Activated naive CD4-positive, alpha-beta T cell treated with anti-CD3 and anti-CD28 coated beads, Interleukin-2, amount 10 ng/mL, durations not matched to agents 7 days and 5 days (primary cell): ENCODE results near the gene MINK1.
"Not testable (repeated sequence)": the region's sequence is repeated elsewhere in the genome, so short reads cannot be mapped to it uniquely, and the experiment has no call there.

Experiments used
- CTCF ChIA-PET: fragments of 350-600 bp; sonication (Branson Sonifier 250); formaldehyde crosslinking; loops from one replicate; lab custom pipeline; 2021; ENCODE audit warnings: antibody characterized with exemption; lab: Charles Lee
- DNase-seq: peaks from one replicate; pipeline ENCODE4 v3.0.0-alpha.2; 2020
- H3K27ac Mint-ChIP-seq: one replicate; pipeline ENCODE4 v1.8.0; 2021; ENCODE audit warnings: mild to moderate bottlenecking, moderate library complexity, mixed read lengths
- H3K27me3 Mint-ChIP-seq: one replicate; pipeline ENCODE4 v1.8.0; 2021; ENCODE audit warnings: mild to moderate bottlenecking, mixed read lengths
- H3K36me3 Mint-ChIP-seq: one replicate; pipeline ENCODE4 v1.8.0; 2021; ENCODE audit warnings: mixed read lengths
- H3K4me1 Mint-ChIP-seq: one replicate; pipeline ENCODE4 v1.8.0; 2021; ENCODE audit warnings: mixed read lengths
- H3K4me3 Mint-ChIP-seq: one replicate; pipeline ENCODE4 v1.8.0; 2021; ENCODE audit warnings: mild to moderate bottlenecking, moderate library complexity, mixed read lengths
- H3K9me3 Mint-ChIP-seq: one replicate; pipeline ENCODE4 v1.8.0; 2021; ENCODE audit warnings: mixed read lengths

MINK1 gene

GRCh38 chr17:4845118-4845517, 12.0 kb downstream of the MINK1 start:
- peaks cover 6% of the 10 kb centered on the region for H3K36me3 Mint-ChIP-seq
- CTCF ChIA-PET = no interaction called here
- H3K4me1 Mint-ChIP-seq = peaks cover 20% of the 10 kb centered on the region
- DNase-seq = no peak
- H3K27me3 Mint-ChIP-seq = no peaks in the 10 kb centered on the region
- no peaks in the 10 kb centered on the region for H3K9me3 Mint-ChIP-seq
- no peak overlapping the region for H3K27ac Mint-ChIP-seq
- H3K4me3 Mint-ChIP-seq = no peak overlapping the region

DNA sequence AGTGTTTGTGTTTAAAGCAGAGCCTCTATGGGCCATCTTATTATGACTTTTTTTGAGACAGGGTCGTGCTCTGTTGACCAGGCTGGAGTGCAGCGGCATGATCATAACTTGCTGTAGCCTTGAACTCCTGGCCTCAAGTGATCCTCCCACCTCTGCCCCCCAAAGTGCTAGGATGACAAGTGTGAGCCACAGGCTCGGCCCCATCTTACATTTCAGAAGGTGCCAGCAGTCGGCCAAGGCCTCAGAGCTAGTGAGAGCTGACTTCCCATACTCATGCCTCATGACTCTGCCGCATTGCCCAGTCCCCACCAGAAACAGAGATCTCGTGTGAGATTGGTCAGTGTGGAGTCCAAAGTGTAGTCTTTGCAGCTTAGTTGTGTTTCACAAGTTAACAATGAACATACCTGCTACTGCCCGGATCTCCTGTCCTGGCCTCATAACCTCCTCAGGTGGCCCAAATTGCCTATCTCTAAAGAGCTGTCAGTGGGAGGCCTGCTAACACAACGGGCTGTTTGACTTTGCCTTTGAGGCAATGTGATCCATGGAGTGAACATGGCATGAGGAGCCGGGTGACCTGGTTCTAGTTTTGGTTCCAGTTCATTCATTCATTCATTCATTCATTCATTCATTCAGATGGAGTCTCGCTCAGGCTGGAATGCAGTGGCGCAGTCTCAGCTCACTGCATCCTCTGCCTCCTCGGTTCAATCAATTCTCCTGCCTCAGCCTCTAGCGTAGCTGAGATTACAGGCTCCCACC, 13.7 kb downstream of the MINK1 start:
- CTCF ChIA-PET = no interaction called here
- peaks cover 14% of the 10 kb centered on the region for H3K36me3 Mint-ChIP-seq
- H3K9me3 Mint-ChIP-seq = no peaks in the 10 kb centered on the region
- no peak overlapping the region for H3K4me3 Mint-ChIP-seq
- H3K4me1 Mint-ChIP-seq = peaks cover 12% of the 10 kb centered on the region
- no peak overlapping the region for H3K27ac Mint-ChIP-seq
- DNase-seq = no peak
- no peaks in the 10 kb centered on the region for H3K27me3 Mint-ChIP-seq

DNA sequence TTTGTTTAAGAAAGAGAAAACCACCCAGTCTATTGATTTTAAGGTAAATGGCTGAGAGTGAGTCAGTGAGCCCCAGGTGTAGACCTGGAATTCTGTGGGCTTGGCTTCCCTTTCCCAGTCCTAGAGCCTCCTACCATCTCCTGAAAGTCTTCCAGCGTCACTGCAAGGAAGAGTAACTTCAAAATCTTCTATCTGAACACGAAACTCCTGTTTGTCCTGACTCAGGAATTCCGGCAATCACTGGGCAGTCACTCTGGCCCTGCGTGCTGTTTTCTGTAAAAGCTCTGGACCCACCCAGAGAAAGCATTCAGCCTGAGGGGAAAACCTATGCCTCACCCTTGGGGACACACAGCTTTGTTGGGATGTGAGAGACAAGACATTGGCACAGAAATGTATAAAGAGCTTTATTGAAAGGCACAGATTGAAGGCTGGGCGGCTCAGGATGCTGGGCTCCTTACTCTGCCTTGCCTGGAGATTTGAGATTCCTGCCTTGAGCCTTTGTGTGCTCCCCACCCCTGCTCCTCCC, 15.9 kb downstream of the MINK1 start:
- DNase-seq = no peak
- CTCF ChIA-PET = no interaction called here
- H3K36me3 Mint-ChIP-seq = peaks cover 23% of the 10 kb centered on the region
- H3K9me3 Mint-ChIP-seq = peaks cover 6% of the 10 kb centered on the region
- H3K4me3 Mint-ChIP-seq = no peak overlapping the region
- no peaks in the 10 kb centered on the region for H3K27me3 Mint-ChIP-seq
- no peak overlapping the region for H3K27ac Mint-ChIP-seq
- peaks cover 18% of the 10 kb centered on the region for H3K4me1 Mint-ChIP-seq

DNA sequence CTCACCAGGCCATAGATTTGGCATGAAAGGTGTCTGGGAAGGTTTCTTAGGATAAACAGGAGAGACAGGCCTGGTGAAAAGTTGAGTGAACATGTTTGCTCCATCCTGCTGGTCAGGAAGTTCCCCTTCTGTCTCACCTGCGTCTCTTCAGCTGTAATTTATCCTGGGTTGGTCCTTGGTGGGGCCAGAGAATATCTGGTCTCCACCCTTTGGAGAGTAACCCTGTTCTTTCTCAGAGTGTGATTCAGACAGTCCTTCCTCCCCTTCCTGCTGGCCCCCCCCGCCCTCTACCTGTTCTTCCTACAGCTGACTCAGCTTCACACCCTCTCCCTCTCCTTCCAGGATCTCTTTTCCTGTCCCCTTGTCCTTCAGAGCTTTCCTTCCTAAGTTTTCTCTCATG, 17.1 kb downstream of the MINK1 start:
- peaks cover 26% of the 10 kb centered on the region for H3K36me3 Mint-ChIP-seq
- CTCF ChIA-PET = no interaction called here
- DNase-seq = no peak
- H3K4me3 Mint-ChIP-seq = no peak overlapping the region
- H3K27me3 Mint-ChIP-seq = no peaks in the 10 kb centered on the region
- peaks cover 6% of the 10 kb centered on the region for H3K9me3 Mint-ChIP-seq
- peaks cover 18% of the 10 kb centered on the region for H3K4me1 Mint-ChIP-seq
- H3K27ac Mint-ChIP-seq = no peak overlapping the region

DNA sequence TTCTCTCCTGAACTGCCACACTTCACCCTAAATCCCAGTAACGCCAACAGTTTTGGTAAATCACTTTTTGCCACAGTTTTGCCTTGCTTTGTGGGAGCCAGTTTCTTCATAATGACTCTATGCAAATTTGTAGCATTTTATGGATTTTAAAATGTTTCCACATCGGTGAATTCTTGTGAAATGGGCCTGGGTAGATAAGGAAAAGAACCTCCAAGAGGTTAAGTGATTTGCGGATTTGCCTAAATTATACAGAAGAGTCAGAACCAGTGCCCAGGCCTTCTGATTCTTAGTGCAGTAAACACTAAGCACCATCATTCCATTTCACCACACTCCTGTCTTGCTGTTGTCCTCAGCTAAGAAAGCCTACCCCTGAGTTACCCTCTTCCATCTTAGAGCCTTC, 17.9 kb downstream of the MINK1 start:
- Mint-ChIP-seq H3K4me3 (no peak overlapping the region), H3K27me3 (no peaks in the 10 kb centered on the region), H3K4me1 (peaks cover 18% of the 10 kb centered on the region), H3K9me3 (peaks cover 6% of the 10 kb centered on the region), H3K36me3 (peaks cover 27% of the 10 kb centered on the region), H3K27ac (no peak overlapping the region)
- CTCF ChIA-PET = interaction anchor here (0.5 kb wide), 1 partner anchor 234 kb away, joined by 3 read pairs; no protein-coding TSS in a partner anchor
- no peak for DNase-seq

- H3K36me3 Mint-ChIP-seq = peaks cover 34% of the 10 kb centered on the region
- H3K9me3 Mint-ChIP-seq = peaks cover 6% of the 10 kb centered on the region
- CTCF ChIA-PET = no interaction called here
- H3K4me3 Mint-ChIP-seq = no peak overlapping the region
- no peak for DNase-seq
- H3K27ac Mint-ChIP-seq = peak overlapping the region; percentile 50
- H3K4me1 Mint-ChIP-seq = peaks cover 18% of the 10 kb centered on the region
- H3K27me3 Mint-ChIP-seq = no peaks in the 10 kb centered on the region
Observed at GRCh38 chr17:4852567-4853207, 19.5 kb downstream of the MINK1 start.

DNA sequence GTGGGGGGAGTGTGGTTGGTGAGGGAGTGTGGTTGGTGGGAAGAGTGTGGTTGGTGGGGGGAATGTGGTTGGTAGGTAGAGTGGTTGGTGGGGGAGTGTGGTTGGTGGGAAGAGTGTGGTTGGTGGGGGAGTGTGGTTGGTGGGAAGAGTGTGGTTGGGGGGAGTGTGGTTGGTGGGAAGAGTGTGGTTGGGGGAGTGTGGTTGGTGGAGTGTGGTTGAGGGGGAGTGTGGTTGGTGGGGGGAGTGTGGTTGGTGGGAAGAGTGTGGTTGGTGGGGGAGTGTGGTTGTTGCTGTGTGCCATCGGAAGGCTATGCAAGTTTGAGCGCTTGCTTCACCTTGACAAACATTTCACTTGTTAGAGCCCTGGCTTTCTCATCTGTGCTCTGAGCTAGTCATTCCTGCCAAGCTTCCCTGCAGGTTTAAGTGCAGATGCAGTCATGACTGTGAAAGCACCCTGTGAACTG, 20.1 kb downstream of the MINK1 start:
- CTCF ChIA-PET = no interaction called here
- Mint-ChIP-seq H3K27me3 (no peaks in the 10 kb centered on the region), H3K27ac (no peak overlapping the region), H3K4me3 (no peak overlapping the region), H3K4me1 (peaks cover 18% of the 10 kb centered on the region), H3K9me3 (peaks cover 6% of the 10 kb centered on the region), H3K36me3 (peaks cover 34% of the 10 kb centered on the region)
- DNase-seq = no peak

DNA sequence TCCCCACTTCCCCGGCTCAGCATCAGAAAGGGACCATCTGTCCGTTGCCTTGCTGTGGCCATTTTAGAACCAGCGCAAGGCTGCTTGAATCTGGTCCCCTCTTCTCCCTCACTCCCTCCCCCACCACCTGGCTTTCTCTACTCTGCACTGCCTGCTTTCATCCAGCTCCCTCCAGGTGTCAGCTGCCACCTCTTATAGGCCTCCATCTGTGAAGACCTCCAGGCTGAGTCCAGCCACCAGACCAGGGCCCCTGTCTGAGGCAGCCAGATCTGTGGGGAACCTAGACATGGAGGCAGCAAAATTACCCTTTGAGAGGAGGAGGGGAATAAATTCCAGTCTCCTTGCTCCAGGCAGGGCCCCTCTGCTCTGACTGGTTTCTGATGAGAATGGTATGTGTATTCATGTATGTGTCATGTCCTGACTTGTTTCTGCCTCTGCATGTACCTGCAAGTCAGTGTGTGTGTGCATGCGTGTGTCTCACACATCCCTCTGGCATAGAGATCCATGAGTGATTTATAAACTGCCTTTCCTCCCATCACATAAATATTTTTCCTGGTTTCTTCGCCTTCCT, 21.1 kb downstream of the MINK1 start:
- DNase-seq = no peak
- peaks cover 36% of the 10 kb centered on the region for H3K36me3 Mint-ChIP-seq
- H3K4me1 Mint-ChIP-seq = peaks cover 21% of the 10 kb centered on the region
- H3K4me3 Mint-ChIP-seq = no peak overlapping the region
- CTCF ChIA-PET = no interaction called here
- no peaks in the 10 kb centered on the region for H3K27me3 Mint-ChIP-seq
- peaks cover 6% of the 10 kb centered on the region for H3K9me3 Mint-ChIP-seq
- peak overlapping the region; percentile 57 for H3K27ac Mint-ChIP-seq

DNA sequence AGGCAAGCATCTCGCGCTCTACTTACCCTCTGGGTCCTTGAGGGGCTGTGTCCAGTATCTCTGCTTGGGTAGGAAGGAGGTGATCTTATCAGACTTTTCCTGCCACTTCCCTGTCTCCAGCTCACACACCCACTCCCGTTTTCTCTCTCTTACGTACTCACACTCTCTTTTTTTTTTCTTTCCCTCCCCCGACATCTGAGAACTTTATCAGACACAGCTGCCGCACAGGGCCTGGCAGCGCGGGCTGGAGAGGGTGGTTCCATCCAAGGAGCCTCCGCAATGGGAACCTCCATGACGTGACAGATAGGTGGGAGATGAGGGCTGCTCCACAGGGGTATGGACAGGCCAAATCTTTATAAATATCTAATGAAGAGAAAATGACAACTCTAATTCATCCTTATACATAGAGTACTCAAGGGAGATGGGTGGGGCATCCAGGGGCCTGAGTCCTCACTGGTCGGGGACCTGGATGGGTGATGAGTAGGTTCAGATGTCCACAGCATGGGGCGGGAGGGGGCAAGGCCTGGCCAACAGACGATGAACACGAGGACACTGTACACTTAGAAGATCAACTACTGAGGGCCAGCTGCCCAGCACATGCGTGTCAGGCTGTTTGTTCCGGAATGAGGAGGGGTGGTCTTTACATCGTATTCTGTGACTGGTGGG, 23.3 kb downstream of the MINK1 start:
- no peaks in the 10 kb centered on the region for H3K27me3 Mint-ChIP-seq
- H3K36me3 Mint-ChIP-seq = peaks cover 34% of the 10 kb centered on the region
- no peak overlapping the region for H3K27ac Mint-ChIP-seq
- no peak overlapping the region for H3K4me3 Mint-ChIP-seq
- CTCF ChIA-PET = no interaction called here
- peaks cover 9% of the 10 kb centered on the region for H3K4me1 Mint-ChIP-seq
- no peak for DNase-seq
- H3K9me3 Mint-ChIP-seq = peaks cover 6% of the 10 kb centered on the region

DNA sequence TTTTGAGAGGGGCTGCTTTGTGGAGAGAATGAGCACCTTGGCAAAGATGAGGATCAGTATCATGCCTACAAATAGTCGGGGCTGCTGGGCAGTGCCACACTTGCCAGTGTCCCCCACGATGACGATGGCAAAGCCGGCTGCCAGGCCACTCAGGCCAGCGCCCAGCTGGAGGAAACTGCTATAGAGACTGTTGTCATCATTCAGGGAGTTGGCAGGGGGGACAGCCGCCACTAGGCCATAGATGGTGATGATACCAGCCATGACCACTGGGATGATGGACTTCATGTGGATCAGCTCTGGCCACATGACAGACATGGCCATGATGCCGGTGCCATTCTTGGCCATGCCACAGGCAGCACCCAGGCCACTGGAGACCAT, 23.8 kb downstream of the MINK1 start:
- Mint-ChIP-seq H3K27ac (peak overlapping the region; percentile 34), H3K36me3 (peaks cover 32% of the 10 kb centered on the region), H3K4me1 (peaks cover 9% of the 10 kb centered on the region), H3K9me3 (peaks cover 6% of the 10 kb centered on the region), H3K27me3 (no peaks in the 10 kb centered on the region), H3K4me3 (no peak overlapping the region)
- CTCF ChIA-PET = no interaction called here
- no peak for DNase-seq

DNA sequence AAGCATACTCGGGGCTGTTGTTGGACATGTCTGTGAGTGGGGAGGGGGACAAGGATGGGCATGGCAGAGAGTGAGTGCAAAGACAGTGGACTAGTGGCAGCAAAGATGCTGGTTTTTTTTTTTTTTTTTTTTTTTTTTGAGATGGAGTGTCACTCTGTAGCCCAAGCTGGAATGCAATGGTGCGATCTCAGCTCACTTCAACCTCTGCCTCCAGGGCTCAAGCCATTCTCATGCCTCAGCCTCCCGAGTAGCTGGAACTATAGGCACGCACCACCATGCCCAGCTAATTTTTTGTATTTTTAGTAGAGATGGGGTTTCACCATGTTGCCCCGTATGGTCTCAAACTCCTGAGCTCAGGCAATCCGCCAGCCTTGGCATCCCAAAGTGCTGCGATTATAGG, 24.2 kb downstream of the MINK1 start:
- peak overlapping the region; percentile 34 for H3K27ac Mint-ChIP-seq
- H3K36me3 Mint-ChIP-seq = peaks cover 28% of the 10 kb centered on the region
- CTCF ChIA-PET, H3K4me3 Mint-ChIP-seq, DNase-seq, H3K27me3 Mint-ChIP-seq, H3K9me3 Mint-ChIP-seq, H3K4me1 Mint-ChIP-seq: not testable (repeated sequence)

- no peak for DNase-seq
- H3K9me3 Mint-ChIP-seq = no peaks in the 10 kb centered on the region
- H3K4me3 Mint-ChIP-seq = no peak overlapping the region
- H3K4me1 Mint-ChIP-seq = peaks cover 3% of the 10 kb centered on the region
- CTCF ChIA-PET = no interaction called here
- no peak overlapping the region for H3K27ac Mint-ChIP-seq
- H3K27me3 Mint-ChIP-seq = no peaks in the 10 kb centered on the region
- peaks cover 26% of the 10 kb centered on the region for H3K36me3 Mint-ChIP-seq
Observed at GRCh38 chr17:4858068-4858881, 25.1 kb downstream of the MINK1 start.

GRCh38 chr17:4858882-4859260, 25.7 kb downstream of the MINK1 start:
- no peak overlapping the region for H3K4me3 Mint-ChIP-seq
- H3K27ac Mint-ChIP-seq = no peak overlapping the region
- peaks cover 26% of the 10 kb centered on the region for H3K36me3 Mint-ChIP-seq
- no peaks in the 10 kb centered on the region for H3K27me3 Mint-ChIP-seq
- CTCF ChIA-PET = no interaction called here
- peaks cover 3% of the 10 kb centered on the region for H3K4me1 Mint-ChIP-seq
- no peak for DNase-seq
- no peaks in the 10 kb centered on the region for H3K9me3 Mint-ChIP-seq
